H1 (cell line): Measurements from ENCODE around the gene DCP1B. TPM values are rescaled to one million over a fixed set of nuclear protein-coding genes. Genes with fewer than 3 reads are reported as not detected.

ENCODE experiments used
- CTCF ChIA-PET: fragments of 300-600 bp; sonication (Branson Sonifier 250); formaldehyde crosslinking; loops from one replicate; lab custom pipeline; 2021; ENCODE audit not compliant: partially characterized antibody; lab: Charles Lee
- POLR2A ChIA-PET: fragments of 300-600 bp; sonication (Branson Sonifier 250); formaldehyde crosslinking; loops from one replicate; lab custom pipeline; 2021; ENCODE audit warnings: inconsistent platforms; ENCODE audit not compliant: partially characterized antibody; lab: Charles Lee
- DNase-seq, 2 experiments: peaks; one replicate each; pipeline versions ENCODE4 v3.0.0 to v3.0.0-alpha.2; 2010 to 2022; ENCODE audit warnings: low spot score in 2 of 2, low read depth in 1 of 2, mixed read lengths in 1 of 2
- FAIRE-seq: peaks from 2 replicates; lab custom pipeline; 2011; peaks lifted over from hg19 to GRCh38; lab: Jason Lieb, UNC
- H2AFZ ChIP-seq: 2 replicates; pipeline ENCODE4 v1.8.1; 2012; ENCODE audit warnings: low read length, inconsistent platforms
- H2AK5ac ChIP-seq: 2 replicates; pipeline ENCODE4 v1.6.1; 2013; ENCODE audit warnings: low read depth, low read length
- H2BK120ac ChIP-seq: replicated peaks from 2 replicates; pipeline ENCODE3; 2013; ENCODE audit warnings: low read depth, low read length, inconsistent platforms
- H2BK12ac ChIP-seq: 2 replicates; pipeline ENCODE4 v1.6.1; 2013; ENCODE audit warnings: low read depth, low read length
- H2BK15ac ChIP-seq: 2 replicates; pipeline ENCODE4 v1.6.1; 2013; ENCODE audit warnings: low read length
- H2BK20ac ChIP-seq: 2 replicates; pipeline ENCODE4 v1.6.1; 2013; ENCODE audit warnings: low read length
- H2BK5ac ChIP-seq: 2 replicates; pipeline ENCODE4 v1.6.1; 2013; ENCODE audit warnings: low read depth, low read length
- H3K14ac ChIP-seq: 2 replicates; pipeline ENCODE4 v1.6.1; 2013; ENCODE audit warnings: inconsistent platforms; ENCODE audit not compliant: insufficient read length
- H3K18ac ChIP-seq: 2 replicates; pipeline ENCODE4 v1.6.1; 2013; ENCODE audit warnings: low read length; ENCODE audit errors: extremely low read depth
- H3K23ac ChIP-seq: 2 replicates; pipeline ENCODE4 v1.6.1; 2013; ENCODE audit warnings: inconsistent platforms; ENCODE audit not compliant: insufficient read length
- H3K23me2 ChIP-seq: 2 replicates; pipeline ENCODE4 v1.6.1; 2013; ENCODE audit warnings: low read depth, low read length
- H3K27ac ChIP-seq: 2 replicates; pipeline ENCODE4 v1.6.1; 2011; ENCODE audit warnings: low read depth, low read length, inconsistent platforms
- H3K27me3 ChIP-seq, 4 experiments: replicated peaks in 1 of 4; 1 replicate in 1 of 4; 2 replicates in 3 of 4; pipeline versions ENCODE4 v1.6.1 to v1.8.1; 2011 to 2013; ENCODE audit warnings: low read length in 3 of 4, mild to moderate bottlenecking in 3 of 4, inconsistent platforms in 2 of 4, mixed read lengths in 2 of 4, moderate library complexity in 1 of 4; ENCODE audit not compliant: control insufficient read depth in 3 of 4, insufficient read depth in 3 of 4; ENCODE audit errors: extremely low read depth in 1 of 4
- H3K36me3 ChIP-seq, 4 experiments: 2 replicates each; pipeline versions ENCODE4 v1.6.1 to v1.8.1; 2011 to 2013; ENCODE audit warnings: mild to moderate bottlenecking in 4 of 4, low read length in 3 of 4, moderate library complexity in 2 of 4, control low read depth in 1 of 4, inconsistent platforms in 1 of 4; ENCODE audit not compliant: insufficient read depth in 4 of 4, control insufficient read depth in 2 of 4
- H3K4ac ChIP-seq: replicated peaks from 2 replicates; pipeline ENCODE3; 2013; ENCODE audit warnings: low read length, low read depth, mixed read lengths, inconsistent platforms; ENCODE audit not compliant: insufficient read length
- H3K4me1 ChIP-seq, 4 experiments: replicated peaks in 1 of 4; 1 replicate in 1 of 4; 2 replicates in 3 of 4; pipeline versions ENCODE4 v1.6.1 to v1.8.1; 2011 to 2013; ENCODE audit warnings: low read length in 3 of 4, inconsistent platforms in 2 of 4, mixed read lengths in 1 of 4; ENCODE audit not compliant: insufficient read depth in 4 of 4, control insufficient read depth in 3 of 4
- H3K4me2 ChIP-seq, 2 experiments: 2 replicates each; pipeline versions ENCODE4 v1.6.1 to v1.8.1; 2011 to 2013; ENCODE audit warnings: low read depth in 2 of 2, low read length in 2 of 2, control low read depth in 1 of 2, inconsistent platforms in 1 of 2, mild to moderate bottlenecking in 1 of 2; ENCODE audit not compliant: insufficient read depth in 1 of 2
- H3K4me3 ChIP-seq, 4 experiments: fragments of 200-600, 300-600 bp in 1 of 4; sonication (generic), shearing (Covaris generic), sonication (Bioruptor Twin) in 1 of 4; 2 replicates each; pipeline versions ENCODE4 v1.5.1 to v1.8.1; 2011 to 2016; ENCODE audit warnings: low read length in 4 of 4, low read depth in 3 of 4, control low read depth in 2 of 4, inconsistent platforms in 2 of 4, mild to moderate bottlenecking in 2 of 4, mixed read lengths in 1 of 4, moderate library complexity in 1 of 4; ENCODE audit not compliant: insufficient read depth in 2 of 4; ENCODE audit errors: extremely low read depth in 1 of 4
- H3K56ac ChIP-seq: replicated peaks from 2 replicates; pipeline ENCODE3; 2013; ENCODE audit warnings: low read depth, mild to moderate bottlenecking, mixed read lengths, low read length, inconsistent platforms; ENCODE audit not compliant: insufficient read length
- H3K79me1 ChIP-seq: 2 replicates; pipeline ENCODE4 v1.6.1; 2013; ENCODE audit warnings: low read depth, low read length, control low read depth
- H3K79me2 ChIP-seq, 2 experiments: 2 replicates each; pipeline versions ENCODE4 v1.6.1 to v1.8.1; 2012 to 2013; ENCODE audit warnings: low read length in 2 of 2, mild to moderate bottlenecking in 2 of 2, inconsistent platforms in 1 of 2; ENCODE audit not compliant: insufficient read depth in 2 of 2, control insufficient read depth in 1 of 2
- H3K9ac ChIP-seq, 4 experiments: replicated peaks in 1 of 4; 1 replicate in 1 of 4; 2 replicates in 3 of 4; pipeline versions ENCODE4 v1.6.1 to v1.8.1; 2011 to 2013; ENCODE audit warnings: low read depth in 3 of 4, low read length in 3 of 4, control low read depth in 2 of 4, mild to moderate bottlenecking in 2 of 4, moderate library complexity in 2 of 4, inconsistent platforms in 1 of 4; ENCODE audit errors: extremely low read depth in 1 of 4
- H3K9me3 ChIP-seq, 2 experiments: 2 replicates each; pipeline versions ENCODE4 v1.6.1 to v1.8.1; 2012 to 2013; ENCODE audit warnings: mild to moderate bottlenecking in 2 of 2, moderate library complexity in 2 of 2, control low read depth in 1 of 2, inconsistent platforms in 1 of 2, low read depth in 1 of 2, low read length in 1 of 2, mixed read lengths in 1 of 2; ENCODE audit not compliant: insufficient read depth in 2 of 2
- H4K20me1 ChIP-seq, 2 experiments: replicated peaks in 1 of 2; 2 replicates each; pipeline versions ENCODE3 to v1.8.1; 2011 to 2013; ENCODE audit warnings: inconsistent platforms in 2 of 2, low read length in 2 of 2, mild to moderate bottlenecking in 1 of 2; ENCODE audit not compliant: insufficient read depth in 2 of 2, control insufficient read depth in 1 of 2
- H4K5ac ChIP-seq: 2 replicates; pipeline ENCODE4 v1.6.1; 2013; ENCODE audit warnings: low read length, low read depth, mixed read lengths, inconsistent platforms; ENCODE audit not compliant: insufficient read length
- H4K8ac ChIP-seq: 2 replicates; pipeline ENCODE4 v1.8.0; 2013; ENCODE audit warnings: mild to moderate bottlenecking, moderate library complexity, low read length, inconsistent platforms; ENCODE audit not compliant: insufficient read depth; ENCODE audit errors: extremely low read depth
- H4K91ac ChIP-seq: replicated peaks from 2 replicates; pipeline ENCODE3; 2013; ENCODE audit warnings: low read length, mixed read lengths, inconsistent platforms; ENCODE audit not compliant: insufficient read length
- ASH2L ChIP-seq: fragments of 200-600, 300-600 bp; sonication (generic); IDR thresholded peaks from one replicate; pipeline ENCODE4 v1.7.1; 2017; ENCODE audit warnings: low read length
- EZH2 ChIP-seq: fragments of 200-600 bp; sonication (generic); IDR thresholded peaks from 2 replicates; pipeline ENCODE4 v1.7.1; 2012; ENCODE audit warnings: low read depth, mild to moderate bottlenecking, moderate library complexity, low read length, inconsistent platforms; ENCODE audit not compliant: severe bottlenecking
- KDM5A ChIP-seq: fragments of 200-600 bp; IDR thresholded peaks from 2 replicates; pipeline ENCODE4 v1.7.1; 2012; ENCODE audit warnings: mild to moderate bottlenecking, low read length, inconsistent platforms, mixed read lengths
- NANOG ChIP-seq: IDR thresholded peaks from 2 replicates; pipeline ENCODE4 v1.6.1; 2011; ENCODE audit warnings: low read length, low read depth, mild to moderate bottlenecking, inconsistent platforms; ENCODE audit not compliant: insufficient read depth, poor library complexity, severe bottlenecking
- NRF1 ChIP-seq: IDR thresholded peaks from 2 replicates; pipeline ENCODE4 v1.6.1; 2011; ENCODE audit warnings: mild to moderate bottlenecking, low read depth, low read length, improper control_type of control experiment
- SIX5 ChIP-seq: IDR thresholded peaks from 2 replicates; pipeline ENCODE4 v1.6.1; 2011; ENCODE audit warnings: mild to moderate bottlenecking, low read depth, low read length
- SRF ChIP-seq: IDR thresholded peaks from 2 replicates; pipeline ENCODE4 v1.6.1; 2011; ENCODE audit warnings: mild to moderate bottlenecking, low read depth, low read length, moderate library complexity
- SUZ12 ChIP-seq: fragments of 200-600 bp; sonication (generic); IDR thresholded peaks from 2 replicates; pipeline ENCODE4 v1.6.1; 2012; ENCODE audit warnings: mild to moderate bottlenecking, inconsistent platforms, low read length, moderate library complexity, mixed read lengths
- USF2 ChIP-seq: IDR thresholded peaks from 2 replicates; pipeline ENCODE4 v1.6.1; 2011; ENCODE audit warnings: low read length, improper control_type of control experiment
- WGBS, 2 experiments: shearing (Covaris generic) in 1 of 2; methylation state at CpG; one replicate each; pipeline versions ENCODE4 v1.1.6 to v1.1.7; 2013 to 2015; ENCODE audit warnings: low lambda C conversion rate in 2 of 2, mixed read lengths in 2 of 2, inconsistent platforms in 1 of 2, low coverage in 1 of 2, missing lambda C conversion rate in 1 of 2; ENCODE audit not compliant: insufficient replicate concordance in 2 of 2, insufficient coverage in 1 of 2, insufficient read length in 1 of 2; ENCODE audit errors: extremely low coverage in 1 of 2, missing lambda C conversion rate in 1 of 2; 5-methylcytosine and 5-hydroxymethylcytosine counted together
- polyA plus RNA-seq, 7 experiments: library from polyadenylated mRNA; depleted of rRNA in 3 of 7; stranded (reverse) in 5 of 7; unstranded in 2 of 7; fragments of >200 nt in 5 of 7; fragments of 200-250 nt in 2 of 7; gene quantifications; 1 replicate in 5 of 7; 2 replicates in 1 of 7; 4 replicates in 1 of 7; pipeline versions ENCODE4 v1.2.1 to v1.2.3, GENCODE V29; 2011 to 2013; ENCODE audit warnings: missing spikeins in 2 of 7, mixed read lengths in 2 of 7
- total RNA-seq: library from RNA; stranded (reverse); fragmentation: NEBNext Ultra II Directional; extraction: Animal tissue kit (Norgen Biotek cat#: 25700); gene quantifications from 2 replicates; pipeline ENCODE4 v1.2.1, GENCODE V29; 2021

Gene DCP1B
- total and polyA plus RNA-seq, 2 of the 8 experiments (the other 6 are each of a cell fraction or from before 2014, with no cell fraction given) = 14.8 to 29.0 TPM

DNA sequence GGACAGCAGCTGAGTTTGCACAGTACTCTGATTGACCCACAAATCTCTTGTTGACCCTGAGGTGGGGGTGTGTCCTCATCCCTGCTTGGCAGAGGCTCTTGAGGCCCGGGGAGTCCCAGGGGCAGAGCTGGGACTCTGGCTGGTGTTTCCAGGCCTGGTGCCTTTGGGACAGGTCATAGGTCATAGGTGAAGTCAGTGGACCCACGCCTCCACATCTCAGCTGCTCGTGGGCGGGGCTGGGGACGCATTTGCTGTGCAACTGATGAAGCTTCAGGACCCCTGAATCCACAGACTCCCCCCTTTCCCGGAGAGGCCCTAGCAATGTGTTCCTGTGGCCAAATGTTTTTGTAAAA lies 85.4 kb downstream of the DCP1B start:
- DNase-seq (no peak), FAIRE-seq (no peak)
- no peak overlapping the region for H2AK5ac ChIP-seq
- WGBS, 2 experiments = 84% methylated on average over 6 of the region's 6 CpGs; no CpG with 5 or more reads in 1 of the 2 experiments
- H2BK12ac ChIP-seq = no peak overlapping the region
- H3K79me1 ChIP-seq = no peaks in the 10 kb centered on the region
- H3K4me2 ChIP-seq = peak overlapping the region in 1 of 2 experiments; percentile 42; a peak in 1 of 4 replicates
- peaks cover 0 to 11% (median 7%) of the 10 kb centered on the region in 4 experiments; a peak in 6 of 7 replicates for H3K4me1 ChIP-seq
- H2BK120ac ChIP-seq = no peak overlapping the region
- ChIA-PET POLR2A (interaction anchor here (1.7 kb wide), 1 partner anchor 100 kb away, joined by 3 read pairs; no protein-coding TSS in a partner anchor), CTCF (interaction anchor here (1.4 to 5.0 kb wide), 3 partner anchors 21 to 117 kb away, joined by 3 to 26 read pairs (median 8); no protein-coding TSS in a partner anchor)
- no peak overlapping the region for H2BK20ac ChIP-seq
- no peak overlapping the region for H3K4me3 ChIP-seq
- H3K79me2 ChIP-seq = no peaks in the 10 kb centered on the region
- H3K27ac ChIP-seq = no peak overlapping the region
- no peaks in the 10 kb centered on the region for H3K9me3 ChIP-seq
- H4K5ac ChIP-seq = no peak overlapping the region
- no peaks in the 10 kb centered on the region for H4K20me1 ChIP-seq
- H3K23ac ChIP-seq = no peak overlapping the region
- no peaks in the 10 kb centered on the region for H3K23me2 ChIP-seq
- no peak overlapping the region for H2BK15ac ChIP-seq
- no peak overlapping the region for H3K4ac ChIP-seq
- H4K8ac ChIP-seq = no peak overlapping the region; the same call in 1 of the 2 replicates
- no peak overlapping the region for H3K9ac ChIP-seq
- H3K14ac ChIP-seq = no peak overlapping the region
- no peak overlapping the region for H2BK5ac ChIP-seq
- H3K56ac ChIP-seq = no peak overlapping the region
- no peak overlapping the region for H3K18ac ChIP-seq
- H2AFZ ChIP-seq = no peak overlapping the region
- no peaks in the 10 kb centered on the region for H3K27me3 ChIP-seq
- H4K91ac ChIP-seq = no peak overlapping the region
- no peaks in the 10 kb centered on the region for H3K36me3 ChIP-seq
- no peak for TF ChIP-seq NANOG
- no peak for TF ChIP-seq NRF1
- no peak for TF ChIP-seq ASH2L
- no peak for TF ChIP-seq USF2
- no peak for TF ChIP-seq KDM5A
- TF ChIP-seq EZH2 = no peak
- no peak for TF ChIP-seq SUZ12
- TF ChIP-seq SIX5 = no peak
- no peak for TF ChIP-seq SRF
